Stimulated activated CD4-positive, alpha-beta T cell treated with anti-CD3 and anti-CD28 coated beads, Interleukin-4, amount 100 ng/mL, for 48 hours (primary cell): ENCODE results near the gene LAYN.

Source experiments
- DNase-seq, 2 donors: peaks; one replicate each; pipeline ENCODE4 v3.0.0-alpha.2; 2020; ENCODE audit warnings: low read depth in 2 of 2

The LAYN gene

GRCh38 chr11:111531687-111532364, 8.7 kb upstream of the LAYN start:
- peak; percentile 50 to 61 for DNase-seq

GRCh38 chr11:111532365-111532709, 8.2 kb upstream of the LAYN start:
- no peak for DNase-seq

GRCh38 chr11:111535281-111535680, 5.2 kb upstream of the LAYN start:
- DNase-seq, result no peak

GRCh38 chr11:111537336-111537860, 3.1 kb upstream of the LAYN start:
- DNase-seq, result no peak

- no peak for DNase-seq
Observed at GRCh38 chr11:111538407-111539114, 2.0 kb upstream of the LAYN start.

GRCh38 chr11:111539426-111540113, 950 bp upstream of the LAYN start:
- no peak for DNase-seq

GRCh38 chr11:111540937-111541253, 375 bp downstream of the LAYN start:
- no peak for DNase-seq

GRCh38 chr11:111541254-111542061, 938 bp downstream of the LAYN start:
- no peak for DNase-seq

GRCh38 chr11:111542606-111543275, 2.2 kb downstream of the LAYN start:
- no peak for DNase-seq

GRCh38 chr11:111548525-111548924, 8.0 kb downstream of the LAYN start:
- DNase-seq, result no peak

GRCh38 chr11:111549196-111549868, 8.8 kb downstream of the LAYN start:
- DNase-seq, result no peak

- DNase-seq, result no peak
Observed at GRCh38 chr11:111549869-111550203, 9.3 kb downstream of the LAYN start.

- no peak for DNase-seq
Observed at GRCh38 chr11:111550258-111550657, 9.7 kb downstream of the LAYN start.

- DNase-seq, result no peak
Observed at GRCh38 chr11:111554532-111554931, 14.0 kb downstream of the LAYN start.

- DNase-seq, result no peak
Observed at GRCh38 chr11:111555255-111555654, 14.7 kb downstream of the LAYN start.

- DNase-seq, result no peak
Observed at GRCh38 chr11:111557425-111558111, 17.0 kb downstream of the LAYN start.

GRCh38 chr11:111559800-111560464, 19.4 kb downstream of the LAYN start:
- DNase-seq, result no peak

- DNase-seq, result no peak
Observed at GRCh38 chr11:111560800-111561199, 20.3 kb downstream of the LAYN start.

GRCh38 chr11:111561306-111561705, 20.8 kb downstream of the LAYN start:
- DNase-seq, result no peak

GRCh38 chr11:111561791-111562325, 21.3 kb downstream of the LAYN start:
- no peak for DNase-seq
